Measurements from ENCODE around the gene CHI3L1.

The CHI3L1 gene

DNA sequence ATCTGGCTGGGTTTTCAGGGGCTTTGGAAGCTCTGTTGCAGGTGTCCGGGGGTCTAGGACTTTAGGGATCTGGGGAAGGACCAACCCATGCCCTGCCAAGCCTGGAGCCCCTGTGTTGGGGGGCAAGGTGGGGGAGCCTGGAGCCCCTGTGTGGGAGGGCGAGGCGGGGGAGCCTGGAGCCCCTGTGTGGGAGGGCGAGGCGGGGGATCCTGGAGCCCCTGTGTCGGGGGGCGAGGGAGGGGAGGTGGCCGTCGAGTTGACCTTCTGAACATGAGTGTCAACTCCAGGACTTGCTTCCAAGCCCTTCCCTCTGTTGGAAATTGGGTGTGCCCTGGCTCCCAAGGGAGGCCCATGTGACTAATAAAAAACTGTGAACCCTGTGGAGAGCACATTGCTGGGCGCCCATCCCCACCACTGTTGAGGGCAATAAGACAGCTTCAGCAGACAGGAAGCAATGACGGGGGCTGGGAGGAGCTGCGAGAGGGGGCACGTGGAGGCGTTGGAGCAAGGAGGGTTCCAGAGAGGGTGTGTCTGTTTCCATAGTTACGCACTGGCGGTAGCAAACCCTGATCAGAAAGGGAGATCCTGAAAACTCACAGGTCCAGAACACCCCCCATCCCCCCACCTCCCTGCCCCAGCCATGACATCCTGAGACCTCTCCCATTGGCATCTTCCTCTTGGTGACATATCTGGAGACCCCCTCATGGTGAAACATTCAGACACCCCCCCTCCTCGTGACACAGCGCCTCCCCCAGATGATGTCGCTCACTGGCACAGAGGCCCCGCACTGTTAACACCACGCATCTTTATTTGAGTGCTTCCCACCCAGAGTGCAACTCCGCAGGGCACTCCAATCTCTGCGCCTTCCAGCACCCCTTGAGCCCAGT lies 19.2 kb downstream of the CHI3L1 start:
- no peak for DNase-seq

GRCh38 chr1:203166192-203166940 lies 20.1 kb downstream of the CHI3L1 start:
- DNase-seq: no peak

- no peak for DNase-seq
Observed at GRCh38 chr1:203165800-203166161, 20.7 kb downstream of the CHI3L1 start.

- DNase-seq: no peak
Observed at GRCh38 chr1:203165101-203165799, 21.3 kb downstream of the CHI3L1 start.

DNA sequence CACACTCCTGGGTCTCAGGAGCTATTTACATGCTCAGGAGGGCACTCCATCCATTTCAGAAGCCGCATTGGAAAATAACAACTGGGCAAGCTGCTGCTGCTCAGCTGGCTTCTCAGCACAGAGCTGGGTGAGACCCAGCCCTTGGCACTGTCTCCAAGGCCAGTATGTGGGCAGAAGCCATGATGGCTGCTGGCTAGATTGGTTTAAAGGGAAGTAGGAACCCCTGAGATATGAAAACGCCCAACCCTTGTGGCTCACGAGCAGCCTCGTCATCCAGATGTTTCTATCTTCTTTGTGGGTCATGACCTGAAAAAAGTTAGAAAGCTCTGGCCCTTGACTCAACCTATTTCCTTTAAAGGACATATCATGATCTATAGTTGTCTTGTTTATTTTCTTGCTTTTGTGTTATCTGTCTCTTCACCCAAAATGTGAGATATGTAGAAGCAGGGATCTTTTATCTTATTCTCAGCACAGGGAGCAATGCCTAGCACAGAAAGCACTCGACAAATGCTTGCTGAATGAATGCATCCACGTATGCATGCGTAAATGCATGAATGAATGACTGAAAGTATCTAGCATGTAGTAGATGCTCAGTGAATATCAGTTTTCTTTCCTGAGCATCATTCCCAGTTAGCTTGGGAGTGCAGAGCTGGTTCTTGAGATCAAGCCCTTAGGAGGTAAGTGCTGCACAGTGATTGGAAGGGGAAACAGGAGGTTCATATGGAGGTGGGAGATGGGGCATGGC lies 22.4 kb downstream of the CHI3L1 start:
- peak; percentile 60 for DNase-seq

- no peak for DNase-seq
Observed at GRCh38 chr1:203162403-203162802, 24.1 kb downstream of the CHI3L1 start.

GRCh38 chr1:203161703-203162102 lies 24.8 kb downstream of the CHI3L1 start:
- no peak for DNase-seq

DNA sequence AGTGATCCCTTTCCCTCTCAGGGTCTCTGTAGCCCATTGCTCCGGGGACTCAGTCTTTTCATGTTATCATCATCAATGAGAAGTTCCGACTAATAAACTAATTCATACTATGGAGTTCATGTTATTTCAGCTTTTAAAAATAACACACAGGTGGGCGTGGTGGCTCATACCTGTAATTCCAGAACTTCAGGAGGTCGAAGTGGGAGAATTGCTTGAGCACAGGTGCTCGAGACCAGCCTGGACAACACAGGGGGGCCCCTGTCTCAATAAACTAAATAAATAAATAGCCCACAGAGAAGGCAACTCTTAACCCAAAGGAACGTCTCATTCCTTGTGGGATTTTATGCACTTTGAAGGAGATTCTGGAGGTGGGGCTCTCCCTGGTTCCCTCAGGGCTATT lies 25.3 kb downstream of the CHI3L1 start:
- no peak for DNase-seq

DNA sequence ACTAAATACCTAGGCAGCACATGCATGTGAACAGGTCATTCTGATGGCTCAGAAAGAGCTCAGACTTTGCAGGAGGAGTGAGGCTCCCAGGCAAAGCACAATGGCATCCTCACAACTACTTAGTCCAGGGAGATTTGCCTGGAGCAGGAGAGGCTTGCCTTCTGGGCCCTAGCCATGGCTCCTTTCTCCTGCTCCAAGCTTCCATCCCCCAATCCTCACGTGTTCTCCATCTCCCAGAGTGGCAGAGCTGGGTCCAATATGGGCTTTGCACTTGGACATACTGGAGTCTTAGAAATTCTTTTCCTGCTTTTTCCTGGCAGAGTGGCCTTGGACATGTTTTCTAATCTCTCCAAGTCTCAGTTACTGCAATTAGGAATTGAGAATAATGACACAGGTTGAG lies 26.7 kb downstream of the CHI3L1 start:
- DNase-seq: peak; percentile 31

DNA sequence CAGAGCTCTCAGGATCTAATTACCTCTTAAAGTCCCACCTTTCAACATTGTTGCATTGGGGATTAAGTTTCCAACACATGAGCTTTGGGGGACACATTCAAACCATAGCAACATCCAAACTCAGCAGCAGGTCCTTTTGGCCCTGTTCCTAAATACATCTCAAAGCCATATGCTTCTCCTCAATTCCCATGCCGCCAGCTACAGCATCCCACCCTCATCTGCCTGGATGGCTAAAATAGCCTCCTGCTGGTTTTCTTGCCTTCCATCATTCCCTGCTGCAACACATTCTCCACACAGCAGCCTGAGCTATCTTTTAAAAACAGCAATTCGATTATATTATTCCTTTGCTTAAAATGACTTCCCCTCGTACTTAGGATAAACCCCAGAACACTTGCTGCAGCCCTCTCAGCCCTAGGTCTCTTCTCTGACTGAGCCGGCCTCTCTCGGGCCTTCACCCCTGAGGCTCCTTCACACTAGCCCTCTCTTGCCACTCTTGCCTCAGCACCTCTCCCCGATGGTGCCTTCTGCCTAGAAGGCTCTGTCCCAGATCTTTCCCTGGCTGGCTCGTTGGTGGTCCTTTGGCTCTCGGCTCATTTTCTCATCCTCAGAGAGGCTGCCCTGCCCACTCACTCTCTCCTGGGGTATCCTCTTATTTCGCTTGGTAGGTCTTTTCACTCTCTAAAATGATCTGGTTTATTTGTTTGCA lies 27.4 kb downstream of the CHI3L1 start:
- DNase-seq: no peak

- DNase-seq: no peak
Observed at GRCh38 chr1:203158423-203158822, 28.1 kb downstream of the CHI3L1 start.

DNA sequence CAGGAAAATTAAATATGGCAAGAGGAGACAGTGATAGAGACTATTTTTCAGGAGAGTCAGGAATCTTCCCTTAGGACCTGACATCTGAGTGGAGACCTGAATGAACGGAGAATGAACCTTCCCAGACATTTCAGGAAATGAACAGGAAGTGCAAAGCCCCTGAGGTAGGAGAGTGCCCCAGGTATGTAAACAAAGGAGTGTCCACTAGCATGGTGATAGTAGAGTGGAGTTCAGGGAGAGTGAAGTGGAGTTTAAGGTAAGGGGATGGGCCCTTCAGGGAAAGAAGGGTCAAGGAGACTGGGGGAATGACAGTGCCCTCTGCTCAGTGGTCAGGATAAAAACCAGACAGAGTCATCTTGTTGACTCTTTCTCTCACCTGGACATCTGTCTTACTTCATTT lies 30.2 kb downstream of the CHI3L1 start:
- DNase-seq: no peak

GRCh38 chr1:203153989-203154821 lies 32.3 kb downstream of the CHI3L1 start:
- DNase-seq: no peak

DNA sequence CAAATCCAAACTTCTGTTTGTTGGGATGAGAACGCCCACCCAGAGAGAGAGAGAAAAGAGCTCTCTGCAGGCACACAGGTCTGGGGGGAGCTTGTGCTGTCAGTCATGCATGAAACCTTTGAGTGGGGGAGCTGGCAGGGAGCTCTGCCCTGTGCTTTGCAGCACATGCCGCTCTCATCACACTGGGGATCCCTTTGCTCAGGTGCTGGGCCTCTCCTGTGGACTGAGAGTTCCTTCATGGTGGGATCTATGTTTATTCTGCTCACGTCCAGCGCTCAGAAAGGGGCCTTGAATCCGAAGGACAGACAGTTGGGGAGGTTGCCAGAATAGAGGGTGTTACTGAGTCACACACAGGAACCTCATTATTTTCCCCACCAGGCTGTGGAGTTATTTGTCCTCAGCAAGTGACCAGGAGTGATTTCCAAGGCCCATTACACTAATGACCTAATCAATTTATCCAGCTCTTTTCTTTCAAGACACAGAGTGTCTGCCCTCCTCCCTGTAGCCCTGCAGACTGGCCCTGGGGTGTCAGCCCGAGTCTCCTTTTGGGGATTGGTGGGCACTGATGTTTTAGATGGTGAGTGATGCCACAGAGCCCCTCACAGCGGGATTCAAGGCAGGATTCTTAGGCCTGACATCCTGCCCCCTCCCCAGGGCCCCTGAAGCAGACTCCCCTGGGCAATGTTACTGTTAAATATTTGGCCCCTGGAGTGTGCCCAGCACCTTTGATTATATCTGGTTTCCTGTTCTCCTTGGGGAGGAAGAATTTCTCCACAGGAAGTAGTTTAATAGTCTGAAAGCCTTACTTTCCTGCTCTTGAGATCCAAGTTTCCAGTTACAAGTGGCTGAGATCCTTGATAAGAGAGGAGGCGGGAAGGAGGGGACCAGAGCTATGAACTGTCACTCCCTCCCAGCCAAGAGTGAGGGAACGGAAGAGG lies 33.2 kb downstream of the CHI3L1 start:
- peak; percentile 36 for DNase-seq

DNA sequence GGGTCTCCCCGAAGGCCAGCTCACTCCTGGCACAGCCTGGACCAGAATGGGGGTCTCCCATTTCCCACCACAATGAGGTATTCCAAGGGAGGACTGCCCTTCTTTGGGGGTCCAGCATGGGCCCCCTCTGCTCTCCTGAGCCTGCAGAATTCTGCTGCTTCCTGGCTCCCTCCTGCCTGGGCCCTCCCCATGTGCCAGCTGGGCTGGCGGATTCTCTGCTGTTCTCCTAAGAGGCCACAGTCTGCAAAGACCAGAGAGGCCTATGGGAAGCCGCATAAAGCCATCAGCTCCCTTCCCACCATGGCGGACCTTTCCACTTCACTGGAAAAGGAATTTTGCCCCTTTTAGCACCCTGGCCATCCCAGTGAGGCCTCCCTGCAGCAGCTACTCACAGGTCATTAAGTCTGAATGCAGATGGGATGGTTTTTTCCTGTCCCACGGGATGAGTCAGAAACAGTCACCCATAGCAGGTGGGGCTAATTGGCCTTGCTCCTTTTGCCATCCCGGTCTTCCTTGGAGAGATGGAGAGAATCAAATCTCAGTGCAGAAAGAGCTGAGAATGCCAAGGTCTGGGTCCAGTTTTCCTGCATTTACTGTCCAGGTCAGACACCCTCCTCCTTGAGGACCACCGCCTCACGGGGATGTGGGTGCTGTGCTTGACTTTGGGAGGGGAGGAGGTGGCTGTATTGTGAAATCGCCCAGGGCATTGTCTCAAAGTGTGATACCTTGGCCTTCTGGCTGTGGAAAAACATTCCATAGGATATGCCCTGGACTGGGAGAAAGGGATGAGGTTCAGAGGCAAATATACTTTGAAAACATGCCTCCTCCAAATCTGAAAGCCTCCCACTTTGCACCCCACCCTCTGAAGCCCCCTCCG lies 34.1 kb downstream of the CHI3L1 start:
- no peak for DNase-seq

- DNase-seq: no peak
Observed at GRCh38 chr1:203151362-203152157, 34.9 kb downstream of the CHI3L1 start.

DNA sequence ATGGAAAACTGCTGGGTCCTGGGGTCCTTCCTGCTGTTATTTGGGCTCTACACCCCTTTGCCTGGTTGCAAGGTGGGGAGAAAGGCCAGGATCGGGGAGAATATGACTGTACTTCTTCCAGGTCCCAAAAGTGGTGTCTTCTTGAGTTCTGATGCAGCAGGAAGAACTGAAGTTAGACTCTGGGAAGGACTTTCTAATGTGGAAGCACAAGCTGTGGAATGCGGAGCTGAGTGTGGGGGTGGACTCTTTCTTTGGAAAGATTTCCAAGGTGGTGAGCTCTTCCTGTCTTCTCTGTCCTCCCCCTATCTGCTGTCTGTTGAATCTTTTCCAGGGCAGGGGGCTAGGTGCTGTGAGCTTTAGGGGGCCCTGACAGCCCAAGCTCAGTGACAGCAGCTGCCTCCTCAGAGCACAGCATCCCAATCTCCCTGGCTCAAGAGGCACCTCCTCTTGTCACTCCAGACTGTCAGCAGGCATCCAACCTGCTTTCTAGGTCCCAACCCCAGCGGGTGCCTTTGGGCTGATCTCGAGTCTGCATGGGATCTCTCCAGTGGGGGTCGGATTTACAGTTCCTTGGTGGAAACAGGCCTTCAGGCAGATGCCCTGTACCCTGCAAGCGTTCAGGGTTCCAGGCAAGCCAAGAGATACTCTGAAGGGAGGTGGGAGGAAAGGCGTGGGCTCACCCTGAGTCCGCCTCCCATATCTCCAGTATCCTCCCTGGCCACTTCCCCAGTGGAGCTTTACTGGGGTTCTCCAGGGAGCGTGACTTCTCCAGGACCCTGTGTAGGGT lies 35.8 kb downstream of the CHI3L1 start:
- DNase-seq: no peak

All from midbrain (tissue), 1 donor.